HL-60 (cell line): ENCODE data around the gene AHRR.

Experiments used
- GABPA ChIP-seq: IDR thresholded peaks from 2 replicates; pipeline ENCODE4 v1.6.1; 2012; ENCODE audit warnings: low read depth
- POLR2AphosphoS5 ChIP-seq: IDR thresholded peaks from 2 replicates; pipeline ENCODE4 v1.6.1; 2012; ENCODE audit warnings: low read depth
- TF ChIP-seq, protein P1 (sequence below): IDR thresholded peaks from one replicate; pipeline ENCODE4 v1.5.1; 2011; ENCODE audit warnings: low read length, control low read depth, inconsistent platforms; ENCODE audit not compliant: insufficient read depth
- TF ChIP-seq, protein P2 (sequence below): IDR thresholded peaks from 2 replicates; pipeline ENCODE4 v1.6.1; 2012; ENCODE audit warnings: low read depth; ENCODE audit not compliant: insufficient replicate concordance

DNA sequence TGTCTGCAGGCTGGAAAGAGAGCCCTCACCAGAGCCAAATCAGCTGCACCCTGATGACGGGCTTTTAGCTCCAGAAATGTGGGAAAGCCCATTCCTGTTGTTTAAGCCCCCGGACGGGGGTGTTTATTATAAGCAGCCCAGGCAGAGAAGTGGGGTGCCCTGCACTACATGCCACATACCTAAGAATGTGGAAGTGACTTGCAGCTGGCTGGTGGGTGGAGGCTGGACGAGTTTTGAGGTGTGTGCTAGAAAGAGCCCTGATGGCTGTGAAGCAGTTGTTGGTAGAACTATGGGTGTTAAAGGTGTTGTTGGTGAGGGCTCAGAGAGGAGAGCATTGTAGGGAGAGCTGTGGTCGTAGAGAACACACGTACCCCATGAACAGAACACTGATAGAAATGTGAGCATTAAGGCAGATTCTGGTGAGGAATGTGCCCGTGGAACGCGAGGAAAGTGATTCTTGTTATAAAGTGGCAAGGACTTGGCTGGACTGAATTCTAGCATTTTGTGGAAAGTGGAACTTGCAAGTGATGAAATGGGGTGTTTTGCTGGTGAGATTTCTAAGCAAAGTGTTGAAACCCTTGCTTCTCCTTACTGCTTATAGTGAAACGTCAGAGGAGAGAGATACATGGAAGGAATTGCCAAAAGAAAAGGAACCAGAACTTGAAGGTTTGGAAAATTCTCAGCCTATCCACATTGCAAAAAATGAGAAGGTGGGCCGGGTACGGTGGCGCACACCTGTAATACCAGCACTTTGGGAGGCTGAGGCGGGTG lies 38.9 kb downstream of the AHRR start:
- TF ChIP-seq, protein P1, sequence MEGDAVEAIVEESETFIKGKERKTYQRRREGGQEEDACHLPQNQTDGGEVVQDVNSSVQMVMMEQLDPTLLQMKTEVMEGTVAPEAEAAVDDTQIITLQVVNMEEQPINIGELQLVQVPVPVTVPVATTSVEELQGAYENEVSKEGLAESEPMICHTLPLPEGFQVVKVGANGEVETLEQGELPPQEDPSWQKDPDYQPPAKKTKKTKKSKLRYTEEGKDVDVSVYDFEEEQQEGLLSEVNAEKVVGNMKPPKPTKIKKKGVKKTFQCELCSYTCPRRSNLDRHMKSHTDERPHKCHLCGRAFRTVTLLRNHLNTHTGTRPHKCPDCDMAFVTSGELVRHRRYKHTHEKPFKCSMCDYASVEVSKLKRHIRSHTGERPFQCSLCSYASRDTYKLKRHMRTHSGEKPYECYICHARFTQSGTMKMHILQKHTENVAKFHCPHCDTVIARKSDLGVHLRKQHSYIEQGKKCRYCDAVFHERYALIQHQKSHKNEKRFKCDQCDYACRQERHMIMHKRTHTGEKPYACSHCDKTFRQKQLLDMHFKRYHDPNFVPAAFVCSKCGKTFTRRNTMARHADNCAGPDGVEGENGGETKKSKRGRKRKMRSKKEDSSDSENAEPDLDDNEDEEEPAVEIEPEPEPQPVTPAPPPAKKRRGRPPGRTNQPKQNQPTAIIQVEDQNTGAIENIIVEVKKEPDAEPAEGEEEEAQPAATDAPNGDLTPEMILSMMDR: no peak
- TF ChIP-seq POLR2AphosphoS5 (peak; percentile 60), GABPA (no peak)
- TF ChIP-seq, protein P2, sequence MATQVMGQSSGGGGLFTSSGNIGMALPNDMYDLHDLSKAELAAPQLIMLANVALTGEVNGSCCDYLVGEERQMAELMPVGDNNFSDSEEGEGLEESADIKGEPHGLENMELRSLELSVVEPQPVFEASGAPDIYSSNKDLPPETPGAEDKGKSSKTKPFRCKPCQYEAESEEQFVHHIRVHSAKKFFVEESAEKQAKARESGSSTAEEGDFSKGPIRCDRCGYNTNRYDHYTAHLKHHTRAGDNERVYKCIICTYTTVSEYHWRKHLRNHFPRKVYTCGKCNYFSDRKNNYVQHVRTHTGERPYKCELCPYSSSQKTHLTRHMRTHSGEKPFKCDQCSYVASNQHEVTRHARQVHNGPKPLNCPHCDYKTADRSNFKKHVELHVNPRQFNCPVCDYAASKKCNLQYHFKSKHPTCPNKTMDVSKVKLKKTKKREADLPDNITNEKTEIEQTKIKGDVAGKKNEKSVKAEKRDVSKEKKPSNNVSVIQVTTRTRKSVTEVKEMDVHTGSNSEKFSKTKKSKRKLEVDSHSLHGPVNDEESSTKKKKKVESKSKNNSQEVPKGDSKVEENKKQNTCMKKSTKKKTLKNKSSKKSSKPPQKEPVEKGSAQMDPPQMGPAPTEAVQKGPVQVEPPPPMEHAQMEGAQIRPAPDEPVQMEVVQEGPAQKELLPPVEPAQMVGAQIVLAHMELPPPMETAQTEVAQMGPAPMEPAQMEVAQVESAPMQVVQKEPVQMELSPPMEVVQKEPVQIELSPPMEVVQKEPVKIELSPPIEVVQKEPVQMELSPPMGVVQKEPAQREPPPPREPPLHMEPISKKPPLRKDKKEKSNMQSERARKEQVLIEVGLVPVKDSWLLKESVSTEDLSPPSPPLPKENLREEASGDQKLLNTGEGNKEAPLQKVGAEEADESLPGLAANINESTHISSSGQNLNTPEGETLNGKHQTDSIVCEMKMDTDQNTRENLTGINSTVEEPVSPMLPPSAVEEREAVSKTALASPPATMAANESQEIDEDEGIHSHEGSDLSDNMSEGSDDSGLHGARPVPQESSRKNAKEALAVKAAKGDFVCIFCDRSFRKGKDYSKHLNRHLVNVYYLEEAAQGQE: no peak
